Measurements from ENCODE around the gene CD2BP2. TPM values are rescaled to one million over a fixed set of nuclear protein-coding genes. Genes with fewer than 3 reads are reported as not detected.

CD2BP2 gene
- total RNA-seq, 1 donor from 2014 or later: 52.3 TPM

GRCh38 chr16:30359871-30360170, 4.7 kb upstream of the CD2BP2 start:
- intact Hi-C loops (cut with DNase I): no loop called here
- H3K27me3 ChIP-seq (ENCODE audit: low read depth): no peaks in the 10 kb centered on the region
- H3K4me1 ChIP-seq: peaks cover 12% of the 10 kb centered on the region
- H3K36me3 ChIP-seq: peaks cover 70% of the 10 kb centered on the region
- H3K27ac ChIP-seq: no peak overlapping the region
- H3K4me3 ChIP-seq: no peak overlapping the region
- ATAC-seq: no peak
- no peak for DNase-seq
- H3K9me3 ChIP-seq: no peaks in the 10 kb centered on the region
- TF ChIP-seq, protein P1, sequence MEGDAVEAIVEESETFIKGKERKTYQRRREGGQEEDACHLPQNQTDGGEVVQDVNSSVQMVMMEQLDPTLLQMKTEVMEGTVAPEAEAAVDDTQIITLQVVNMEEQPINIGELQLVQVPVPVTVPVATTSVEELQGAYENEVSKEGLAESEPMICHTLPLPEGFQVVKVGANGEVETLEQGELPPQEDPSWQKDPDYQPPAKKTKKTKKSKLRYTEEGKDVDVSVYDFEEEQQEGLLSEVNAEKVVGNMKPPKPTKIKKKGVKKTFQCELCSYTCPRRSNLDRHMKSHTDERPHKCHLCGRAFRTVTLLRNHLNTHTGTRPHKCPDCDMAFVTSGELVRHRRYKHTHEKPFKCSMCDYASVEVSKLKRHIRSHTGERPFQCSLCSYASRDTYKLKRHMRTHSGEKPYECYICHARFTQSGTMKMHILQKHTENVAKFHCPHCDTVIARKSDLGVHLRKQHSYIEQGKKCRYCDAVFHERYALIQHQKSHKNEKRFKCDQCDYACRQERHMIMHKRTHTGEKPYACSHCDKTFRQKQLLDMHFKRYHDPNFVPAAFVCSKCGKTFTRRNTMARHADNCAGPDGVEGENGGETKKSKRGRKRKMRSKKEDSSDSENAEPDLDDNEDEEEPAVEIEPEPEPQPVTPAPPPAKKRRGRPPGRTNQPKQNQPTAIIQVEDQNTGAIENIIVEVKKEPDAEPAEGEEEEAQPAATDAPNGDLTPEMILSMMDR (IDR thresholded peaks at IDR 0.05): no peak

- peaks cover 64% of the 10 kb centered on the region for H3K36me3 ChIP-seq
- no peak for DNase-seq
- H3K27ac ChIP-seq: no peak overlapping the region
- no peaks in the 10 kb centered on the region for H3K9me3 ChIP-seq
- H3K4me3 ChIP-seq: no peak overlapping the region
- ATAC-seq: no peak
- TF ChIP-seq, protein P1 (IDR thresholded peaks at IDR 0.05): no peak
- no peaks in the 10 kb centered on the region for H3K27me3 ChIP-seq (ENCODE audit: low read depth)
- intact Hi-C loops (cut with DNase I): no loop called here
- H3K4me1 ChIP-seq: peaks cover 15% of the 10 kb centered on the region
These were observed 4.1 kb upstream of the CD2BP2 start for GRCh38 chr16:30358990-30359870.

DNA sequence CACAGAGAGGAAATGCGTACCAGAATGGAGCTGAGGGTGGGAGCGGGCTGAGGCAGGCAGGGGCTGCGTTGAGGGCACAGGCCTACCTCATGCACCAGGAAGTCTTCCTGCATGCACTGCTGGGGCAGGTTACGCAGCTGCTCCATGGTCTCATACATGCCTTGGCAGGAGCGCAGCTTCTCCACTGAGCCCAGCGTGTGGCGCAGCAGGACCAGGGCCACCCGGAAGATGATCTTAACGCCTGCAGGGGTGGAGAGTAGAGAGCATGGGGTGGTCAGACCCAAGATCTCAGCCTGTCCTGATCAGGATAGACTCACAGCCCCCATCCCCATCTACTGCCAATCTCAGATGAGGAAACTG, 3.4 kb upstream of the CD2BP2 start:
- no peaks in the 10 kb centered on the region for H3K27me3 ChIP-seq (ENCODE audit: low read depth)
- intact Hi-C loops (cut with DNase I): no loop called here
- H3K36me3 ChIP-seq: peaks cover 60% of the 10 kb centered on the region
- DNase-seq (no peak), ATAC-seq (no peak)
- TF ChIP-seq, protein P1 (IDR thresholded peaks at IDR 0.05): no peak
- H3K4me3 ChIP-seq: no peak overlapping the region
- H3K27ac ChIP-seq: no peak overlapping the region
- H3K4me1 ChIP-seq: peaks cover 22% of the 10 kb centered on the region
- no peaks in the 10 kb centered on the region for H3K9me3 ChIP-seq

DNA sequence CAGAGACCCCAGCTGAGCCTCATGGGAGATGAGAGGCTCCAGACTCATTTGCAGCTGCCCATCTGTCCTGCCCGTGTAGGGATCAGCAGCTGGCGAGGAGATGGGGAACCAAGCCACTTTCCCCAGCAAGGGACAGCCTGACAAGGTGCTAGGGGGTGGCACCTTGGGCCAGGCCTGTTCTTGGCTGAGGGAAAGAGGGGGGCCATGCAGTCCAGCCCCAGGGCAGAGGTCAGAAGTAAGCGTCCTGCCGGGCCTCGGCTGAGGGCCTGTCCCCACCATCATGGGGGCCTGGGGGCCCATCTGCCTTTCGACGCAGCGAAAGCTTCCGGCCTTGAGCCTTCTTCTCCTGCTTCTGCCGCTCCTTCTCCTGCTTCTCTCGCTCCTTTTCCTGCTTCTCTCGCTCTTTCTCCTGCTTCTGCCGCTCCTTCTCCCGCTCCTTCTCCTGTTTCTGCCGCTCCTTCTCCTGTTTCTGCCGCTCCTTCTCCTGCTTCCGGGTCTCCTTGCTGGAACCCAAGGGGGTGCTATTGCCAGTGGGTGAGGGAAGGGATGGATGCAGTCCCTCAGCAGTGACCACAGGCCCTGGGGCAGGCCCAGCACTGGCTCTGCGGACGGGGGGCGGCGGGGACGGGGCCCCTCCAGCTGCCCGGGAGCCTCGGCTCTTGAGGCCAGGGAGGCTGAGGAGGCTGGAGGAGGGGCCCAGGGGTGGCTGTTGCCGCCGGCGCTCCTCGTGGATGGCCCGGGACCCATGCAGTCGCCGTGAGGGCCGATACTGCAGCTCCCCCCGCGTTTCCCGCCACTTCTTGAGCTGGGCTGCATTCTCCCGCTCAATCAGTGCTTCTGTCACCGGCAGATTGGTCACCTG, 2.8 kb upstream of the CD2BP2 start:
- Histone ChIP-seq H3K27me3 (ENCODE audit: low read depth) (no peaks in the 10 kb centered on the region), H3K4me3 (no peak overlapping the region), H3K4me1 (peaks cover 28% of the 10 kb centered on the region), H3K9me3 (no peaks in the 10 kb centered on the region), H3K36me3 (peaks cover 61% of the 10 kb centered on the region), H3K27ac (no peak overlapping the region)
- DNase-seq (no peak), ATAC-seq (no peak)
- intact Hi-C loops (cut with DNase I): no loop called here
- TF ChIP-seq, protein P1 (IDR thresholded peaks at IDR 0.05): no peak

DNA sequence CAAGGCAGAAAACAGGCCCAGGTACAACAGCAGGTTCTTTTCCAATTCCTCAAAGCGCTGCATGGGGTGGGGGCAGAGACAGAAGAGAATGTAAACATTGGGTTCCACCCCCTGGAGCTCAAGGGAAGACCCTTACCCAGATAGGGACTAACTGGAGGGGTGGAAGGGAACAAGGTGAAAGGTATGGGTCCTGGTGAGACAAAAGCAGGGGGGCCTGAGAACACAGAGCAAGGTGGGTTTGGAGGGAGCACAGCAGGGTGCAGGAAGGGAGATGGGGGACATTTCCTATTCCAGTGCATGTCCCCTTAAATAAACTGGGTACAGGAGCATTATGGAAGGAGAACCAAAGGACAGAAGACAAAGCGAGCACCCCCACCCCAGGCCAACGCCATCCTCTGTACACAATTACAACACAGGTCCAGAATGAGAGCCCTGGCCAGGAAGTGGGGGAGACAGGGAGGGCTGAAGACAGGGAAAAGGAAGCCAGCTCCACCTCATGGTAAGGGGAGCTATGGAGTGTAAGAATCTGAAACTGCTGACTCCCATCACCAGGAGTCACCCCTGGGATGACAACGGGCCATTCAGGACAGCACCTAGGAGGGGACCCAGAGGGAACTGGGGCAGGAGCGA, 2.1 kb upstream of the CD2BP2 start:
- peaks cover 61% of the 10 kb centered on the region for H3K36me3 ChIP-seq
- DNase-seq (no peak), ATAC-seq (no peak)
- peaks cover 35% of the 10 kb centered on the region for H3K4me1 ChIP-seq
- H3K4me3 ChIP-seq: no peak overlapping the region
- H3K27me3 ChIP-seq (ENCODE audit: low read depth): no peaks in the 10 kb centered on the region
- H3K27ac ChIP-seq: no peak overlapping the region
- TF ChIP-seq, protein P1 (IDR thresholded peaks at IDR 0.05): no peak
- intact Hi-C loops (cut with DNase I): no loop called here
- H3K9me3 ChIP-seq: no peaks in the 10 kb centered on the region
